HG03045 (cell line): ENCODE measurements around the gene IL1R2.

Experiments
- ATAC-seq: cut with Tn5 transposase; IDR thresholded peaks from one replicate; pipeline ENCODE4 v1.9.1; 2021; ENCODE audit warnings: mild to moderate bottlenecking, moderate library complexity; ENCODE audit not compliant: unreplicated experiment

Gene IL1R2

DNA sequence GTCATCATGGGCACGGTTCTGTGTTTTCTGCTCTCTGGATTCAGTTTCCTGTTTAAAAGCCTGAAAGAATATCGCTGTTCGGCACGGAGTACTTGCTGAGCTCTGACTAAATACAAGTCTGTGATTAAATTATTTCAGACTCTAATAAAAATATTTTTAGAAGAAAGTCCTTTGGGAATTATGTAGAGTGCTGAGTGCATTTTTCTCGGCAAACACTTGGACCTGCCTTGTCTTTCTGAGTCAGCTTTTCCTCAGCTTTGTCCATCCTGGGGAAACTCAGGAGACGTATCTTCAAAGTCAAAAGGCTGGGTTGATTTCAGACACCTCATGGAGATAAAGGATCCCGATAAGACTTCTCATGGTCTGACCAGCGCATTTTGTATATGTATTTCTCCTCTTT is 45.9 kb downstream of the IL1R2 start:
- no peak for ATAC-seq

DNA sequence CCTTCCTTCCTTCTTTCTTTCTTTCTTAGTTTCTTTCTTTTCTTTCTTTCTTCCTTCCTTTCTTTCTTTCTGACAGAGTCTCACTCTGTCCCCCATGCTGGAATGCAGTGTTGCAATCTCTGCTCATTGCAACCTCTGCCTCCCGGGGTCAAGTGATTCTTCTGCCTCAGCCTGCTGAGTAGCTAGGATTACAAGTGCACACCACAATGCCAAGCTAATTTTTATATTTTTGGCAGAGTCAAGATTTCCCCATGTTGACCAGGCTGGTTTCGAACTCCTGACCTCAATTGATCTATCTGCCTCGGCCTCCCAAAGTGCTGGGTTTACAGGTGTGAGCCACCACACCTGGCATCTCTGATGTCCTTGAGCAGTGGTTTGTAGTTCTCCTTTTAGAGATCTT is 48.5 kb downstream of the IL1R2 start:
- no peak for ATAC-seq

DNA sequence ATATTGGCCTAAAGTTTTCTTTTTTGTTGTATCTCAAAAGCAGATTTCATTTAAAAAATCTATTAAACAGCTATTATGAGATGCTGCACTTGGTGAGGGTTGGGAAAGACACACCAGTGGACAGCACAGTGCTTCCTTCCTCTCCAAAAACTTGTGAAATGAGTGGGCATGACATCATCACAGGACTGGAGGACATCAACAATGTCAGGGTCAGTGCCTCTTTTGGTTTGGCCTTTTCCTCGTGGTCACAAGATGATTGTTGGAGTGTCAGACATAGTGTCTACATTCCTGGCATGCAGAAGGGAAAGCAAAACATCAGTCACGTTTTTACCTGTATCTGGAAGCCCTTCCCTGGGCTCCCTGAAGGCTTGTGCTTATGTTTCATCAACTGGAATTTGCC is 49.6 kb downstream of the IL1R2 start:
- ATAC-seq, result no peak

DNA sequence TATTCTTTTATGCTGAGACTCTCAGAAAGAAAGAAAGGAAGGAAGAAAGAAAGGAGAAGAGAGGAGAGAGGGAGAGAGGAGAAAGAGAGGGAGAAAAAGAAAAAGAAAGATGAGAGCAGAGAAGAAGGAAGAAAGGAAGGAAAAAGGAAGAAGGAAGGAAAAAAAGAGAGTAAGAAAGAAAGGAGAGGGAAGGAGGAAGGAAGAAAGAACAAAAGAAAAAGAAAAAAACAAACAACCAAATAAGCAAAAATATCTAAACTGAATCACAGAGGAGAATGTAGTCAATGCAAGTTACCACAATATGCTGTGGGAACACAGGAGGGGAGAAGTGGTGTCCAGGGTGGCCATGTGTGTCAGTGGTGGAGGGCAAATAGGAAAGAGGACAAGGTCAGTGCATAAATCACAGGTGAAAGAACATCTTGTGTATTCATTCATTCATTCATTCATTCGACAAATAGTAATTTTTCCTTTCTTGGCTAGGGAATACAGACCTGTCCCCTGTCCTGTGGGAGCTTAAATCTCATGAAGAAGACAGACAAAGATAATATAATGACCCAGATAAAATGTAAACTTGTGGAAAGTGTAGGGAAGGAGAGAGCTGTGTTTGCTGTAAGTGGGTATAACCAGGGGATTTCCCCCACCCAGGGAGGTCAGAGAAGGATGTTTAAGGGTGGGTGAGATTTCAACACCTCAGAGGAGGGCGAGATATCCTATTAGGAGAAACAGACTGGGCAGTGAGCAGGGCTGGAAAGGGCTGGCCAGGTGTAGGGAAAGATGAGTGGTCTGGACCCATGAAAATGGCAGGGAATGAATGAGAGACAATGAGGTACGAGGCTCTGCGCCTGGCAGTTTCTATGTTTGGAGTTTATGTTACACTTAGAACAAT is 50.7 kb downstream of the IL1R2 start:
- no peak for ATAC-seq

DNA sequence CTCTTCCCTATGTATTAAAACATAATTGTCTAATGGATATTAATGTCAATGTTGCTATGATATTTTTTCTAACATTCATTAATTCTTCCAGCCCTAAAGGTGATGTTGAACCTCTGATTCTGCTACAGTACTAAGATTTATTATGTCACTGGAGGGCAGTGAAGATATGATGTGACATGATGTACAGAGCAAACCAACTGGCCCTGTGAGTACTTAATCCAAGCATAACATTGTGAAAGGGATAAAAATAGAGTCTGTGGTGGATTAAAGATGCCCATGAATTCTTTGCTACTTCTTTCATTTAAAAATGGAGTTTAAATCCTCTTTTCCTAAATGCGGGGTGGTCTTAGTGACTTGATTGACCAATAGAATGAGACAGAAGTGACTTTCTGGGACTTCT is 51.8 kb downstream of the IL1R2 start:
- no peak for ATAC-seq

DNA sequence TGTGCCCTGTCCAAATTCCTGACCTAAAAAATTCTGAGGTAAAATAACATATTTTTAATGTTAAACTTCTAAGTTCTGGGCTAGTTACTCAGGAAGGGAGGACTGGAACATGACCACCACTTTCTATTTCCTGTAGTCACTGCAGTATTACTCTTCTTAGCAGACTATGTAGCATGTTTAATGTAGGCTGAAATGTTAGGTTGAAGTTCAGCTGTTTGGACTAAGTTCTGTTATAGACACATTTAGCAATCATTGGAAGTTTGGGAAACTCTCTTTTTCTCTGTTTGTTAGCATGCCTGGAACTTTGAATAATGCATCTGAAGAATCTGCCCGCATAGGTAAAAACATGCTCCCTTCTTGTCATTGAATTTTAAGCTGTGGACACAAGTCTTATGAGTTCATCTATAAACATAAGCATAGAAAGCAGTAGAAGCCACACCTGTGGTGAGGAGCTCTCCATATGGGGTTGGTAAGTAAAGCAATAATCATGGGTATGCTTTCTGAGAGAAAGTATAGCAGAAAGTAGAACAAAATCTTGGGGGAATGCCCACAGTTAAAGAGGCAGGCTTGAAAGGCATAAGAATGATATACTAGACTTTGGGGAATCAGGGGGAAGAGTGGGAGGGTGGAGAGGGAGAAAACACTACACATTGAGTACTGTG is 52.6 kb downstream of the IL1R2 start:
- ATAC-seq, result no peak

DNA sequence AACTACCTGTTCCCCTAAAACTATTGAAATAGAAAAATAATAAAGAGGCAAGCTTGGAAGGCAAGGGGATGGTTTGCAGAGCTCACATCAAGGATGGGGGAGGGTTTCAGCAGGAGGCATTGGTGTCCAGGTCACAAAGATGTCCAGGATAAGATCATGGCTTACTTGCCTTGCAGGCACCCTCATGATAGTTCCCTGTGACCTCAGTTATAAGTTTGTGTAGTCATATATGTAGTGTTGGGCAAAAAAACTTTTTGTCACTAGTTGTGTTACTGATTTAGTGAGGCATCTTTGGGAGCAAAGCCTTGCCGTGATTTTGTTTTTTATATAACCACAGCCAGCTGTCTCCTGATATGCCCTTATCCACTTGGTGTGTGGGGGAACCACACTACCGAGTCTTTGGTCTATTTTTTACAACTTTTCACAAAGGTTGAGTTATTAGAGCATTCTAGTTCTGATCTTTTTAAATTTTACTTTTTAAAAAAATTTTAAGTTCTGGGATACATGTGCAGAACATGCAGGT is 53.3 kb downstream of the IL1R2 start:
- no peak for ATAC-seq

DNA sequence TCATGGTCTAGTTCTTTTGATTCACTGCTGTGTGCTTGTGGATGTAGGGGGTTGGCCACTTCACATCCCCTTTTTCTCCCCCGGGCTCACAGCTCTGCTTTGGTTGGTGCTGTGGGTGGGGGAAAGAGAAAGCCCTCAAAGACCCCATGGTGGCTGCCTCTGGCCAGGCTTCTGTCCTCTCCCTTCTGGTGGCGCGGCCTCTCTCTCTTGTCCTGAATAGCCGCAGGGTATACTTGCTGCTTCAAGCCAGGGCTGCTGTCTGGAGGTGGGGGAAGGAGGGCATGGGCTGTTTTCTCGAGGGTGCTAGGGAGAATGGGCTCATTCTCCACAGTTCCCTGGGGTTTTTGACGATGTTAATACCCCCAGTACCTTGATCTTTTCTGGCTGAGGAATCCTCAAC is 53.9 kb downstream of the IL1R2 start:
- ATAC-seq, result no peak

DNA sequence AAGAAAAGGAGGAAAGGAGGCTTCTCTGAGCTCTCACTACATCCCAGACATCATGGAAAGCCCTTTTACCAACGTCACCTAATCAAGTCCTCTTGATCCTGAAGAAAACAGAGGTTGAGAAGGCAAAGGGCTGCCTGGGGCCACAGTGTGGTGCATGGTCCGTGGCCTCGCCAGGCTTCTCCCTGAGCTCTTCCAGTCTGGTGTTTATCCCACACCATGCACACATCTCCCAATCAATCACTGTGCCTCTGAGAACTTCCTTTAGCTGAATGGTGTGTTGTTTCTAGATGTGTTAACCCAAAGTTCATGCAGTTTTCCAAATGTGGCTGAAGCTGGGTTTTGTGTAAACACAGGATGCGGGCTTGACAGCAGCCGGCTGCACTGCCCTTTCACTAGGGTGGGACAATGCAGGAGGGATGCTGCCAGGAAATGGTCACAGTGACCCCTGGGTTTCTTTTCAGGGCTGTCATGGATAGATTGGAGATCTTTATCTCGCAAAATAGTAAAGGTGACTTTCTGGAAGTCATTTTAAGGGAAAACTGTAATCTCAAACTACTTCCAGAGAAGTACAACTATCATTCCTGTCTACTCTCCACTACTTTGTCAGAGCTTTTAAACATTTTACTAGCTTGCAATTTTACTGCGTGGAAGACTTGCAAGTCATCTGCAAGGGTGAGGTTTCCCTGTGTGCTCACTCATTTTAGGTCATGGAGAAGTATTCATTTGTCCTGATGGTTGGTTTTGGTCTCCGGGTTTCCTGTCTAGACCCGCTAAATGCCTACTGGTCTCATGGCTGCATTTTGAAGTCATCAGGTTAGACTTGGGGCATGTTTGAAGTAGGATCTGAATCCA is 54.6 kb downstream of the IL1R2 start:
- no peak for ATAC-seq

DNA sequence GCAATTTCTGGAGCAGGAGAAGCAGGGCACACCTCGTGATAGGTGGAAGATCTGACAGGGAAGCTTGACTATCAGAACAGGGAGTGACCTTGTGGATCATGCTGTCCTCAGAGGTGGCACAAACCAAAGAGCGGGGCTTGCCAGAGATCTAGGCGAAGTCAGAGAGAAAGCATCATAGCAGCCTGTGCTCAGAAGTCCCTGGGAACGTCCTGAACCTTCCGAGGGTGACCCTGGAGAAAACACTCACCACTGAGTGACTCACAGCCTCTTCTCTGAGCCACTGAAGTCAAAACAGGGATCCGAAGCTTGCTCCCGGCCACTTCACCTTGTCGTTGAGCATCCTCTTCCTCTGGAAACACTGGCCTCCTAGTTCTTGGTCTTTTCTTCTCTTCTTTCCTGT is 56.7 kb downstream of the IL1R2 start:
- ATAC-seq, result no peak

DNA sequence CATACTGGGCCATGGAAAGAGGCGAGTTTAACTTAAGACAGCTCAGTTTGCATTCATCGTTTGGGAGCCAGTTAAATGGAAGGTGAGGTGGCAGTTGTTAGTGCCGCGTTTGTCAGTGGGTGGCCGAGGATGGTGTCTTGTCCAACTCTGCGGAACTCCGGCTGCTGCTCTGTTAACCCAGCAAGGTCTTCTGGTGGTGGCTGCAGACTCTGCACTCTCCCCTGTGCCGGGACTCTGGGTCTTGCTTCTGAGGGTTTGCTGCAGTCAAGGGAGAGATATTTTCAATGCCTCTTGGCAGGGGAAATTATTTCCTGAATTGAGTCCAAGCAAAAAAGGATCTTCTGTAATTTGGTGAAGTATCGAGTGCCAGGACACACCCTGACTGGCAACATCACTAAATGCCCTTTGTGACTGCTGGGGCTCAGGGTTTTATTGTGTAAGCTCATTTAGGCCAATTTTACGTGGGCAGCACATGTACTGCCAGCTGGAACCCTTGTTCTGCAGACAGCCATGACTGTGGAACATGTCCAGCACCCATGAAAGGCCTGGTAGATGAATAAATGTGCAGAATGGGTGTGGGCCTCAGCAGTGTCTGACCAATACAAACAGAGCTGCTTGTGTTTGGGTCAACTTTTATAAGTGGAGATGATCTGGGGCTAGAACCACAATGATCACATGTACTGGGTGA is 58.1 kb downstream of the IL1R2 start:
- ATAC-seq, result no peak

DNA sequence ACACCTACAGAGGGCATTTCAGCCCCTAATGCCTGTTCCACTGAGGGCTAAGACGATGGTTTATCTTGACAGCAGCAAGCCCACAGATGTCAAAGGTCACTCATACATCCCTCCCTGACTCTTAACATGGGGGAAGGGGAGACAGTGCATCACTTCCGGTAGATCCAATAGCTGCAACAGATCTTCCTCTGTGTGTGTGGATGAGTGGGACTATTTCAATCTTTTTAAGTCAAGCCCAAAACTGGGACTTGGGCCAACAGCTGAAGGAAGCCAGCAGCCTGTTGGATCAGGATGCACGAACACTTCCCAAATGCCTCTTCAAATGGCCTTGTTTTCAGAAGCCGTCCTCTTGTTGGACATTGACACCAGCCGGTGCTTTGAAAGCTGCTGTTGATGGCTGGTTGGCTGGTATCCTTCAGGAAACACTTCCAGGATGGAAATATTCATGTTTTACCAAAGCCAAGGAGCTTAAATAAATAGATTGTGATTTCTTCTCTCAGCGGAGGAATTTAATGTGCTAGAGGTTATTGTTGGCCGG is 59.2 kb downstream of the IL1R2 start:
- no peak for ATAC-seq

DNA sequence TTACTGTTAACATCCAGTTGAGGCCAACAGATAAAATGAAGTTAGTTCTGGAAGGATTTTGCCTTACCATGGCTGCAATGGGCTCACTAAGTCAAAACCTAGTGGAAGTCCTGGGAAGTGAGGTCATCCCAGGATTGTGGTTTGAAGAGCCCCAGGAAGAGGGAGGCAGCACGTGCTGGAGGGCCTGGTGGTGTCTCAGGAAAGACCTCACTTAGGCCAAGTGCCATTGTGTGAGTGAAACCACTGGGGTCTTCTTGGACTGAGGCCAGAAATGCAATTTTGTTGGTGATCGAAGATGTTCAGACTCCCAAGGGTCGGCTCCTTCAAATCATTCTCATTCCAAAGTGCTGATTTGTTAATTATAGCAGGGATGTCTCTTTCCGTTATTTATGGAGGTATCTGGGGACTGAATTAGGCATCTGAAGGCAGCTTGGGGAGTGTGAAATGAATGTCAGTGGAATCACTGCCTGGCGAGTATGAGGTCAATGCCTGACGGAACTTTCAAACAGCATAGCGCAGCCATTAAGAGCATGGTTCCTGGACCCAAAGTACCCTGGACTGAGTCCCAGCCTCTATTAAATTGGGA is 60.0 kb downstream of the IL1R2 start:
- ATAC-seq, result no peak

DNA sequence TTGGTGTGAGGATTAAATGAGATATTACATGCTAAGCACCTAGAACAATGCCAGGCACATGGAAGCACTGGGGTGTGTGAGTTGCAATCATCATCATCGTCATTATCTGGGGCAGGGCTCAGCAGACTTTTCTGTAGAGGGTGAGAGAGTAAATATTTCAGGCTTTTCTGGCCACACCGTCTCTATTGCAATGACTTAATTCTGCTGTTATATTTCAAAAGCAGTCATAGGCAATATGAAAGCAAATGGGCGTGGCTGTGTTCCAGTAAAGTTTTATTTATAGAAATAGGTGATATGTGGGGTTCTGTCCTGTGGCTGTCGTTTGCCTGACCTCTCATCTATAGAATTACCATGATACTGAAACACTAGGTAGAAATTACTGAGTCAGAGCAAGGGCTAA is 60.6 kb downstream of the IL1R2 start:
- ATAC-seq, result no peak

DNA sequence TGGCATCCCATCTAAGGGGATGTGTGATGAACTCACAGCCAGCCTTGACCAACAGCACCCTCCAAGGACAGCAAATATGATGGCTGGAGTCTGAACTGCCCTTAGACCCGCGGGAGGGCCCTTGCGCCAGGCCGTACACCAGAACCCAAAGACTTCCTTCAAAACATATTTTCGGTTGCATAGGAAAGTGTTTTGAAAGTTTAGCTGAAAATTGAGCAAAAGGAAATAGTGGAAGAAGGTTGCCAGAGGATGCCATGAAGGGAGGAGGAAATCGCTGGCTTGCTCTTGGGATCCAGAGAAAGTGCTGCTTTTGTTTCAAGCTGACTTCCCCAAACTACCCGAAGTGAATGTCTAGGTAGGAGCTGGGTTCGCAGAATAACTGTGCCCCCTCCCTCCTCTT is 61.3 kb downstream of the IL1R2 start:
- no peak for ATAC-seq

DNA sequence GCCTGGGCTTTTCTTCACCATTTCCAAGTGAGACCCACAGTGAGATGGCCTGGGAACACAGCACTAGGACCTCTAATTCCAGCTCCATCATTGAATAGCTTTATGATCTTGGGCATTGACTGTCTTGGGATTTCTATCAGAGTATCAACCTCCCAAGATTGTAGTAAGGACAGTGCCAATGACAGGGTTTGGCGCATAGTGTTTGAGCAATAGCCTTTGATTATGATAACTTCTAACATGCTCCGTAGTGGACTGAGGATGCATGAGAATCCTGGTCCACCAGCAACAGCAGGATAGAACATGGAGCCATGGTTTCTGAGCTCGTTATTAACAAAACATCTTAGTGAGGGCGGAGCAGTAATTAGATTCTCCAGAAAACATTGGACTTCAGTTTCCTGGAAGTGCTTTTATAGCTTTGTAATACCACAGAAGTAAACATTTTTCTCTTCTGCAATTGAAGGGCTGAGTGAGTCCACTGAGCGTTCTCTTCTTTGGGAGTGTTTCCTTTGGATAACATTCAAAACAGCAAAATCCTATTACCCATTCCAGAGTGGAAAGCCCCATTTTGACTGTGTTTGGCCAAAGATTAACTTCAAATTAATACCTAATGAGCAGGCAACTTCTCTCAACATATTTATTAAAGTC is 63.7 kb downstream of the IL1R2 start:
- no peak for ATAC-seq

DNA sequence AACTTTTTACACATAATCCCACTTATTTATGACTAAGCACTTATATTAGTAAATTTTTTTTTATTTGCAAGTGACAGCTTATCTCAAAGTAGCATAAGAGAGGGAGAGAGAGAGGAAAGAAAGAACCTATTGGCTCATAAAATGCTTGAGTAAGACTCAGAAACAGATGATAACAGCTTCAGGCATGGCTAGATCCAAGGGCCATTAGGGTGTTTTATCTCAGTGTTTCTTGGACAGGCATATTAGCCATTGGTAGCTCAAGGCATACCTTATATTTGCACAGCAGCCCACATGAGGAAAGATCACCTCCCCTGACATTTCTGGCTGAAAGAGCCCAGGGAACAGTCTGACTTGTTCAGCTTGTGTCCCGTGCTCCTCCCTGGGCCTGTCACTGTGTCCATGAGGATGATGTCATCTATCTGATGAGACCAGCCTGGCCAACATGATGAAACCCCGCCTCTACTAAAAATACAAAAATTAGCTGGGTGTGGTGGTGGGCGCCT is 64.4 kb downstream of the IL1R2 start:
- no peak for ATAC-seq

DNA sequence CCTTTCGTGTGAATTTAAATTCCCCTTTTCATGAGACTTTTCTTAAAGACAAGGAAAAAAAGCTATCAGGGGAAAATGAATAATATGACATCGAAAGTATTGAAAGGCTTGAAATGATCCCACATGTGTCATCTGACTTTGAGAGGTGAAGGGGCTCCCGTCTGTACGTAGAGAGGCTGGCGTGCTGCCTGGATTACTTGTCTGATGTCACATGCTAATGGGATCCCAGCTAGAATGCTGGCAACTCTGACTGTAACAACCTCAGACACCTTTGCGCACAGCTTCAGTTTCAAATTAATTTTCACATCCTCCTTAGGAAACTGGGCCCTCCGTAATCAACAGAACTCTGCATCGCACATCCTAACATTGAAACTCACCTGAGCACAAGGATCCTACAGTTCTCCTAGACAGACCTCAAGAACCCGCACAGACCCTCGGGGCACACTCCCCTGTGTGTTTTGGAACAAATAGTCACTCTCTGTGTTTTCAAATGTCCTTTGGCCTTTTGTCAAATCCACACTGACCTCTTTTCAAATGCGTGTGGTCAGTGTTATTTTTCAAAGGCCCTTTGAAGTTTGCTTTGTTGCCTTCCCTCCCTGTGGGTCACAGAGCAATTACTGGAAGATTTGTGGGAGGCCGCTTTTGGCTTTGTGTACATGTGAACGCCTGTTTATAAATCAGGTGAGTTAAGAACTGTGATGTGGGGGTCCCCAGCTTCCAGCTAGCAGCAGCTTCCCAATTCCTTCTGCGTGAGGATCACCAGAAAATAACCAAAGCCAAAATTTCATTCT is 65.9 kb downstream of the IL1R2 start:
- no peak for ATAC-seq
